GM12891 (cell line): ENCODE data around the gene PCDH1.

ENCODE experiments used
- POLR2A ChIP-seq: IDR thresholded peaks from 2 replicates; pipeline ENCODE4 v1.6.1; 2011; ENCODE audit warnings: low read depth, low read length, control low read depth
- POLR2AphosphoS5 ChIP-seq: IDR thresholded peaks from 2 replicates; pipeline ENCODE4 v1.6.1; 2011; ENCODE audit warnings: low read depth, low read length, control low read depth
- TAF1 ChIP-seq: IDR thresholded peaks from 2 replicates; pipeline ENCODE4 v1.6.1; 2011; ENCODE audit warnings: low read depth, low read length, control low read depth

GRCh38 chr5:141809380-141810096 is 68.7 kb downstream of the PCDH1 start:
- TF ChIP-seq TAF1 (no peak), POLR2AphosphoS5 (no peak), POLR2A (no peak)
